Stomach (tissue), 4 donors: ENCODE data around the gene GPLD1.

Experiments
- EP300 ChIP-seq: sonication (generic); formaldehyde crosslinking; IDR thresholded peaks from one replicate; pipeline ENCODE4 v1.6.1; 2017; ENCODE audit warnings: antibody characterized with exemption
- TF ChIP-seq, protein P1 (sequence below), 7 experiments: fragments of 450-650 bp in 4 of 7; fragments of 200-600 bp in 3 of 7; sonication (generic) in 3 of 7; IDR thresholded peaks; one replicate each; pipeline ENCODE4 v1.5.1; 2016 to 2019; ENCODE audit warnings: antibody characterized with exemption in 7 of 7, control low read depth in 2 of 7, mild to moderate bottlenecking in 1 of 7

DNA sequence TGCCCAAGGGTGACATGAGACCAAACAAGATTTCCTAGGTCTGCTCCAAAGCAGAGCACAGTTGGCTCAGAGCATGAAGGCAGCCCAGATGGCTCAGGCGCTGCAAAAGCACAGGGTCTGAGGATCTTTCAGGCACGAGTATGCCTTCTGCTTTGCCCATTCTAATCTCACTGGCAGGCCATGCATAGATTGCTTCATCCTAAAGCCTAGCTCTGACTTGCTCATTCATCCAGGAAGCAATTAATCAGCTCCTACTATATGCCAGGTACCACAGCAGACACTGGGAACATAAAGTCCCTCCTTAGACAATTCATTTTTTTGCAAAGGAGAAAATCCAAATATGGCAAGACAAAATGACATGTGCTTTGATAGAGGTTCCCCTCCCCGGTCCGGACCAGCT is 31.2 kb downstream of the GPLD1 start:
- TF ChIP-seq, protein P1, sequence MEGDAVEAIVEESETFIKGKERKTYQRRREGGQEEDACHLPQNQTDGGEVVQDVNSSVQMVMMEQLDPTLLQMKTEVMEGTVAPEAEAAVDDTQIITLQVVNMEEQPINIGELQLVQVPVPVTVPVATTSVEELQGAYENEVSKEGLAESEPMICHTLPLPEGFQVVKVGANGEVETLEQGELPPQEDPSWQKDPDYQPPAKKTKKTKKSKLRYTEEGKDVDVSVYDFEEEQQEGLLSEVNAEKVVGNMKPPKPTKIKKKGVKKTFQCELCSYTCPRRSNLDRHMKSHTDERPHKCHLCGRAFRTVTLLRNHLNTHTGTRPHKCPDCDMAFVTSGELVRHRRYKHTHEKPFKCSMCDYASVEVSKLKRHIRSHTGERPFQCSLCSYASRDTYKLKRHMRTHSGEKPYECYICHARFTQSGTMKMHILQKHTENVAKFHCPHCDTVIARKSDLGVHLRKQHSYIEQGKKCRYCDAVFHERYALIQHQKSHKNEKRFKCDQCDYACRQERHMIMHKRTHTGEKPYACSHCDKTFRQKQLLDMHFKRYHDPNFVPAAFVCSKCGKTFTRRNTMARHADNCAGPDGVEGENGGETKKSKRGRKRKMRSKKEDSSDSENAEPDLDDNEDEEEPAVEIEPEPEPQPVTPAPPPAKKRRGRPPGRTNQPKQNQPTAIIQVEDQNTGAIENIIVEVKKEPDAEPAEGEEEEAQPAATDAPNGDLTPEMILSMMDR (IDR thresholded peaks at IDR 0.05), result no peak
- TF ChIP-seq EP300, result no peak
